ENCODE results near the gene POC1A.
"Not testable (repeated sequence)": the region's sequence is repeated elsewhere in the genome, so short reads cannot be mapped to it uniquely, and the experiment has no call there.

Gene POC1A

DNA sequence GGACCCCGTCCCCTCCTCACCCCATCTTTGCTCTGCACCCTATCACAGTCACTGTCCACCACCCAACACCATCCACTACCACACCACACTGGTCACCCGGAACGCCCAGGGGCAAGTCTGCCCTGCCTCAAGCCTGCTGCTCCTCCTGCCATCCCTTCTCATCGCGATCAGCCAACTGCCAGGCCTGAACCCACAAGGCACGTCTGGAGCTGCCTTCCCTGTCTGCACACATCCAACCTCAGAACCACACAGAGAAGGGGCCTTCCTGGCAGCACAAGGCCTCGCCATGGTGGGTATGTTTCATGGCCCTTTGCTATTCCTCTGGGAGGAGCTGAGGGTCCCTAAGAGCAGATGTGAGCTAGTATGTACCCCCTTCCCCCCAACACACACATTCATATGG lies 94.4 kb downstream of the POC1A start:
- DNase-seq, result no peak

DNA sequence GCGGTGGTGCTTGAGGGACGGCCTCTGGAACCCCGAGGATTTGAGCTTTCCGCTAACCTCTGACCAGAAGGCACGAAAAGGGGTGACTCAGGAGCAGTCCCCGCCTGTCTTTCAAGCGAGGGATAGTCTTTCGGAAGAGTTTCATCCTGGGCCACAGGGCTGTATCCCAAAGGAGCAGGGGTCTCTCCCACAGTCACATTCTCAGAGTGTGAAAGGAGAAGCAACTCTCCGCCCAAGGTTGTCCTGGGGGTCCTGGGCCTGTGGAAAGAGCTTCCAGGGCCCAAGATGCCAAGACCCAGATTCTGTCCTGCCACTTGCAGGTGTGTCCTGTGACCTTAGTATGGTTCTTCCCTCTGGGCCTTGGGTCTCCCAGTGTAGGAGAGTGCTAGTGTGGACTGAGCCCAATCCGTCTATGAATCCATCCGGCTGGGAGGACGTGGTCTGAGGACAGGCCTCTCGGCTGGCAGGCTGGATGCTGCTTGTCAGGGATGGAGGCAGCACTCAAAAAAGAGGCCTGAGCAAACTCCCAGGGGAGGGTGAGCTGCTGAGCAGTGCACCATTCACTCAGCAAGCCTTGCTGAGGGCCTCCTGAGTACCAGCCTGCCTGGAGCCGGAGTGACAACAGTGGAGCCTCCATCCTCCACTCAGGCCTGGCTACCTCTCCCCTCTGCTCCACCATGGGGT lies 96.3 kb downstream of the POC1A start:
- peak; percentile 37 for DNase-seq

DNA sequence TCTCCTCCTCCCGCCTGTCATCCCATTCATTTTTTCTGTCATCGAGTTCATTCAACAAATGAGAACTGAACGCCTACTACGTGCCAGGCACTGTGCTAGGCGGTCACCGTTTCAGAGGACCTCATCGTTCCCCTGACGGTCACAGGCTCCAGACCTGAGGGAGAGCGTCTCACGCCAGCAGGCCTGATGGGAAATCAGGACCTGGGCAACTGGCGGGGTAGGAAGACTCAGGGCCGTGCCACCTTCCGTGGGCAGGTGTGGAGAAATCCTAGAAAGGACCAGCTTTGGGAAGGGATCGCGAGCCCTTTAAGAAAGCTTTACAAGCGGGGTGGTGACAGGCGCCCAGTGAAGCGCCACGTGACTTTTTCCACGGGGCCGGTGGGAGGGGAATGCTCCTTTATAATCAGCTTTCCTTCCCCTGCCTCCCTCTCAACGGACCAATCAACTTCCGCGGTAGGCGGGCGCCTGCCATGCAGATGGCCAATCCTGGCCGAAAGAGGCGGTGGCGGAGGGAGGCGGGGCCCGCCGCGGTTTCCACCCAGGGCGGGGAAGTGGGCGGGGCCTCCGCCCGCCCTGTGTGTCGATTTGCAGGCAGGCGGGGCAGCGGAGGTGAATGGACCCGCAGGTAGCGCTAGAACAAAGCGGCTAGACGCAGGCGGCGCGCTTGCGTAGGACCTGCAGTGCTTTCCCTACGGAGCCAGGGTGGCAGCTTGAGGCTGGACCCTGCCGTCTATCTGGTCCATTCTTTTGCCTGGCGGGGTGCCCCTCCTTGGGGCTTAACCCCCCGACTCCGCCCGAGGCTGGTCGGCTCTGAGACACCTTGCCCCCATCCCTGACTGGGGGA lies 97.0 kb downstream of the POC1A start:
- peak; percentile 93 for DNase-seq

DNA sequence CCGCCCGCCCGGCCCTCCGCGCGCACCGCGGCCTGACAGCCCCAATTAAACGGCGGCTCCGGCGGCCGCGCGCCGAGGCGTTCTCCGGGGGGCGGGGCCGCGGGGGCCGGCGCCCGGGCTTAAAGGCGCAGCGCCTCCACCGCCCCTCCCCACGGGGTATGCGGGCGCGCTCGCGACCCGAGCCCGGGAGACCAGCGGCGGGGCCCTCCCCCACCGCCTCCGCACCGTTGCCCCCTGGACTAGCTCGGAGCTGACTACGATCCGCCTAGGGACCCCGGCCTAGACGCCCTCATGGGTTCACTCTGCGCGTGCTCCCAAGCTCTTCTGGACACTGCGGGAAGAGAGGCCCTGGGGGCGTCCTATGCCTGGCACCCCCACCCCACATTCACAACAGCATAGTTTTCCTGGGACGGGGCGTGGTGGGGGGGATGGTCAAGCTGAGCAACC lies 97.7 kb downstream of the POC1A start, which contains the start of gene DUSP7:
DUSP7 (minus strand) TSS at position 51 of the 447 bp plus-strand sequence. CDS start 205 bp downstream, outside the sequence.
- peak; percentile 26 for DNase-seq

DNA sequence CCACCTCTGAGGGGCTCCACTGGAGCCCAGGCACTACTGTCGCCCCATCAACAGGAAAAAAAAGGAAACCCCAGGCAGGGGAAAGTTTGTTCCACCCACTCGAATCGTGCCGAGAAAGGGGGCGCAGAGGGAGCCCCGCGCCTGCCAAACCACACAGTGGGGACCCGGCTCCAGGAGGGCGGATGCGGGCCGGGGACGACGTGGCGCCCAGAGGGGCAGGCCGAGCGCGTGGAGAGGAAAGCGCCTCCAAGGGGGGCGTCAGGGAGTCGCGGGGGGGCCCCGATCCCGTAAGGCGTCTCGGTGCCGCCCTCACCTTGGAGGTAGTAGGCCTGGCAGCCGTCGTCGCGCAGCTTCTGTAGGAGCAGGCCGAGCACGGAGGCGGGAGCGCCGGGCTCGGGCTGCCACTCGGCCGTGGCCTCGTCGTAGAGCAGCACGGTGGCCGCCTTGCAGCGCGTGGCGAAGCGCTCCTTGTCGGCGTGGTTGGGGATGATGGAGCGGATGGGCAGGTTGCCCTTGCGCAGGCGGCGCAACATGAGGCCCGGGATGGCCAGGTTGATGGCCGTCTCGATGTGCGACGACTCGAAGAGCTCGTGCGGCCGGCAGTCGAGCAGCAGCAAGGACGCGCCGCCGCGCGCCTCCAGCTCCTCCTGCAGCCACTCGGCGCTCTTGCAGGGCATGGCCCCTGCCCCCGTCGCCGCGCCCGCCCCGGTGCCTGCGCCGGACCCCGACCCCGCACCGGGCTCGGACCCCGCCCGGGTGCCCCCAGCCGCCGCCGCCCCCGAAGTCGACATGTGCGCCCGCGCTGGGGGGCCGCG lies 98.5 kb downstream of the POC1A start:
- no peak for DNase-seq

DNA sequence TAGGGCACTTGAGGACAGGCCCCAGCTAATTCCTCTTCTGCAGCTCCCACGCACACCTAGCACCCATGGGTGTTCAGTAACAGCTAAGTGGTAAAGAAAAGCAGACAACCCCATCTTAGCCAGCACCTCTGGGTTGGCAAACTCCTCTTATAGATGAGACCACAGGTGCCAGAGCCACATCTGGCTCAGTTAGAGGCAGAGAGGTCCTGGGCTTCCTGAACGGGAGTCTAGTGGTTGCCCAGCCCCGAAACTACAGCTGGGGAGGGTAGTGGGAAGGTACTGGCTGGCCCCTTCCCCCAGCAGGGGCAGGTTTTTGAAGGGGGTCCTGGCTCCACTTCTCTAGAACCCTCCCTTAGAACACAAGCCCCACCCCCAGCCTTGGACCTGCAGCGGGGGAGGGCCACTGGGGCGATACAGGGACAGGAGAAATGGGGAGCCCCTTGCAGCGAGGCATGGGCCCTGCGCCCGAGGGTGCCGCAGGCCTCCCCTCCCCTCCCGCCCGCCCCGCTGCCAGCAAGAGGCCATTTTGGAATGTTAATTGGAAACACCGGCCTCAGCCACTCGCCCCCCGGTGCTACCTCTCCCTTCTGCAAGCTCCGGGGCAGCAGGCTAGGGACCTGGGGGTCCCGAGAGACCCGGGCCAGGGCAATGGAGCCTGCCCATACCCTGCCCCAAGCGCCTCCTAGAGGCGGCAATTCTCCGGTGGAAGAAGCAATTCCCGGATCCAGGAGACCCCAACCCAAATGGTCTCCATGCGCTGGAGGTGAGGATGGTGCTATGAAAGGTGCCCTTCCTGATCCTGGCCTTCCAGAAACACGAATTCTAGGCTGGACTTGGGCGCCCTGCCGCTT lies 99.3 kb downstream of the POC1A start:
- DNase-seq, result no peak

DNA sequence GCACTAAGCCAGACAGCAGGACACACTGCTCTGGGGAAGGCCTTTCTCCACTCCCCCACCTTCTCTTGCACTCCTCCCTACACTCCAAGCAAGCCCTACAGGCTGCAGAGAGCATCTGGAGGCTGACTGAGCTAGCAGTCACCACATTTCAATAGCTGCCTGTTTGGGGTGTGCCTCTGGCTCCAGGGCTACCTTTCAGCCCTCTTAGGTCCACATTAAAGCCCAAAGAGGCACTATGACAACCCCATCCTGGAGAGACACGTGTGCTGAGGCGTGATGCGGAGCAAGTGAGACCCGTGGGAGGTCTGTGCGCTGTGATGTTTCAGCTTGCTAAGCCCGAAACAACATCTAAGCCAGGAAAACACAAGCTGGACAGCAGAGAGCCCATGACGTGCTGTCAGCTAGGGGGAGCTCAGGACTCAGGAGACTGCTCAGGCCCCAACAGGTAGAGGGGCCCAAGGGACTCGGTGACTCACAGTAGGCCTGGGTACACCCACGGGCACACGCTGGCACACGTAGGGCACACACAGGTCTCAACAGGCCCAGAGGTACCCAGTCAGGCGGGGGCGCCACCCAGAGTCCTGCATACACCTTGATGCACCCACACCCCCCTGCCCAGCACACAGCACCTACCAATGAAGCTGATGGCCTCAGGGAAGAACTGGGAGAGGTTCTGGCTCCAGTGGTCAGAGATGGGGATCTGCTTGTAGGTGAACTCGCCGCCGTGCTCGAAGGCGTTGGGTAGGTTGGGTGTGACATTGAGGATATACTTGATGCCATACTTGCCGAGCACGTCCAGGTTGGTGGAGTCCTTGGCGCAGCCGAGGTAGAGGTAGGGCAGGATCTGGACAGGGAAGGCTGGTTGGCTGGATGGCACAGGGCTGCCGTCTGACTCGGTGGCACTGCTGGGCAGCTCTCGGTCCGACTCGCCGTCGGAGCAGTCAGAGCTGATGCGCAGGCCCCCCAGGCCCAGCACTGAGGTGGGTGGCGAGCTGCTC lies 100.6 kb downstream of the POC1A start:
- no peak for DNase-seq

DNA sequence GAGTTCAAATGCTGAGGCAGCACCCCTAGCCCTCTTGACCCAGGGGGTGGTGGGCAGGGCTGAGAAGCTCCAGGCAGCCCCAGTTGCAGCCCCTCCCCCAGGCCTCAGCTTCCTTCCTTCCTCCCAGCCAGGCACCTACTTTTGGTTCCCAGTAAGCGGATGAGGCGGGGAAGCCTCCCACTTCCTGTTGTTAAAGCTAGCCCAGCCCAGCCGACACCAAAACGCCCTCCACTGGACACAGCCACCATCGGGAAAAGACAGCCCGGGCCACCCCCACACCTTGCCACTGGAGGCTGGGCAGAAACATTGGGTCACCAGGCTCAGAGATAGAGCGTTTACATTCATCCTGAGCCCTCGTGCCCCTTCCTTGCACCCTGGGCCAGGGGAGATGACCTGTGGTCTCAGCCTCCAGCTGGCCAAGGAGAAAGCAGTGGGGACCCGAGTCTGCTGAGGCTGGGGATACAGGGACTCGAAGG lies 101.4 kb downstream of the POC1A start:
- DNase-seq, result no peak

DNA sequence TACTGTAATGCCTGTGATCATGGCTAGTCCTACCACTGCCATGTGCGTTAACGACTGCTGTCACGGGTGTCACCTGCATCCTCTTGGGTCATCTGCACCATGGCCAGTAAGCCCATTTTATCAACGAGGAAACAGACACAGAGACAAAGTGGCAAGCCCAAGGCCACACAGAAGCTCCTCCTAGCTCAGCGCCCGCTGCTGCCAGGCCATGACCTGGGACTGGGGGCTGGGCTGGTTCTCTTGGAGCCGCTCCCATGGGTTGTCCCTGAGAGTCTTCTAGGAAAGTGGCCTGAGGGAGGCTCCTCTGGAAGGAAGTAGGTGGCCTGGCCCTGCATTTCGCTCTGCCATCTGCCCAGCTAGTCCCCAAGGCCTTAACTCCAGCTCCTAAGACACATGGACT lies 102.8 kb downstream of the POC1A start:
- DNase-seq, result no peak

DNA sequence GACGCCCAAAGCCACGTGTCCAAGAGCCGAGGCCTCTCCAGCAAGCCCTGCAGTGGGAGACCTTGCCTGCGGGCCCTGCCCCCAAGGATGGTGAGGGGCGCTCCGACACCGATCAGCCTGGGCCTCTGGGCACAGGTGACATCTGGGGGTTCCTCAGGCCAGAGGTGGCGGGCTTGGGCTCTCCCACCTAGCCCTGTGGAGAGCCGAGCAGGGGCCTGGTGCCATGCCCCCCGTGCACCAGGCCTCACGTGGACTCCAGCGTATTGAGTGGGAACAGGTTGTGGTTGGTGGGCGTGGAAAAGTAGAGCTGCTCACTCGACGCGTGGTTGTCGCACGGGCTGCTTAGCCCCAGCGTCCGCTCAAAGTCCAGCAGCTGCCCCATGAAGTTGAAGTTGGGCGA lies 103.7 kb downstream of the POC1A start:
- DNase-seq, result no peak

DNA sequence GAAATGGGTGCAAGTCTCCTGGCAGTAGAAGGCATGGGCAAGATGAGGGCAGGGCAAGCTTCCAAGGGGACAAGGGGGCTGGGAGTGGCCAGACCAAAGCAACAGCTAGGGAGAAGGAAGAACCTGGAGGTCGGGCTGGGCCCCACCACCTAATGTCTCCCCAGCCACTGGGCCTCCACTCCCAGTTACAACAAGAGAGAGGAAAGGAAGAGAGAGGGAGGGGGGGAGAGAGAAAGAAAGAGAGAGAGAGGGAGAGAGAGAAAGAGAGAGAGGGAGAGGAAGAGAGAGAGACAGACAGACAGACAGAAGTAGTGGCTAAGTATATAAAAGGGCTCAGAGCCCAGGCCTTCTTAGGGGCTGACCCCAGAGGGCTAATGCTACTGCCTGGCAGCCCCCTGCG lies 104.7 kb downstream of the POC1A start:
- no peak for DNase-seq

DNA sequence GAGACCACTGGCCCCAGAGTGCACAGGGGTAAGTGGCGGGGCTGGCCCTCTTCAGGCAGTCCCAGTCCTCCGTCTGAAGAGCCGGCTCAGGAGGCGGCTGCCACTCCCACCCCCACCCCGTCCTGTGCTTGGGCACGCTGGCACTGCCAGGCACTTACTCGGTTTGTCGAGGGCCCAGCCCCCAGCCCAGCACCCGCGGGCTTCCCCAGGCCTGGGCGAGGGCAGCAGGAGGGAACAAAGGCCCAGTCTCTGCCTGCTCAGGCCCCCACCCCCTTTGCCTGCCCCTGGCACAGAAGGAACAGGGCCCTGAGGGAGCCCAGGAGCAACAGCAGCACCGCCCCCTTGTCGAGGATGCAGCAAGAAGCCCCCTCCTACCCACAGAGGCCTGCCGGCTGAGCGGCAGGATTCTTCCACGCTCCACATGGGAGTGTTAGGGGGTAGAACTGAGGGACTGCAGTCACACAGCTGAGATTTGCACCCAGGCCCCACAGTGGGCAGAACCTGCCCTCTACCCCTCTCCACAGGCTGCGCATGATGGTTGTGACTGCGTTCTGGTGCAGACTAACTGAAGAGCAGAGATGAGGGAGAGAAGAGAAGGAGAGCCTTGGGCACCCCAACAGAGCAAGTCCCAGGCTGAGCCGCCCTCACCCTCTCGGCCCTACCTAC lies 106.8 kb downstream of the POC1A start:
- no peak for DNase-seq

DNA sequence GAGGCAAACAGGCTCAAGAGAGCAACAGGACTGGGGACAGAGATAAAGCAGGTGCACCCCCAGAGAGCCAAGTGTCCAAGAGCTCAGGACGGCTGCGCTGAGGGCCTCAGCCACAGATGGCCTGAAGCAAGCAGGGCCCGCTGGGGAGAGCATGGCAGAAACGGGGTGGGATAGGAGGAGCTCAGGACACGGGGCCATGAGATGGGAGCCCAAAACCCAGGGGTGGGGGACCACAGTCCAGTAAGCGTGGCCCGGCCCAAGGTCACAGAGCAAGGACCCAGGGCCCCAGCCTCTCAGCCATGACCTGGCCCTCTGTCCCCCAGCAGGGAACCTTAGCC lies 107.4 kb downstream of the POC1A start:
- no peak for DNase-seq

DNA sequence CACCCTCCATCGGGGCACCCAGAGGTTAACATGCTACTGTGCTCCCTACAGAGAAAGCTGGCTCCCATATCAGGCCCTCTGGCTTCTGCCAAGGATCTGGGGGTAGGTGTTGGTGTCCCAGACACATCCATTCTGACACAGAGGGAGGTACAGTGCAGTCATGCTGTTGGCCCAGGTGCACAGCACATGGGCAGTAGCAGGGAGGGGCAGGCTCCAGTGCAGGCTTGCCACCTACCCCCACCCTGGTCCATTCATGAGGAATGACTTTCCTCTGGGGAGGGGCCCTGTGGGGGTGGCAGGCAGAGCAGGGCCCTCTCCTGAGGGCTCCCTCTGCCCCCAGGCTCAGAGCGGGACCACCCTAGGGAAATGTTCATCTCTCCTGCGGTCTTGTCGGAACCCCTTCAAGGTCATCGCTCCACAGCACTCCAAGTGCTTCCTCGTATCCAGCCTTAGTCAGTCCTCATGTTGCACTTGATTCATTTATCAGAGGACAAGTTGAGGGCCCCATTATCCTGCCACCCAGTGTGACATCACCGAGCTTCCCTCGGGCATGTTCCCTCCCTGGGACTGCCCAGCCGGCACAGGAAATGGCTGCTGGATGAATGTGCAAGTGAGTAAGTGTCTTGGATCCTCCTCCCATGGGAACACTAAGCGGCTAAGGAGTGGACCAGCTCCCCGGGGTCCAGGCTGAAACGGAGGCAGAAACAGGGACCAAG lies 107.9 kb downstream of the POC1A start:
- DNase-seq, result no peak

DNA sequence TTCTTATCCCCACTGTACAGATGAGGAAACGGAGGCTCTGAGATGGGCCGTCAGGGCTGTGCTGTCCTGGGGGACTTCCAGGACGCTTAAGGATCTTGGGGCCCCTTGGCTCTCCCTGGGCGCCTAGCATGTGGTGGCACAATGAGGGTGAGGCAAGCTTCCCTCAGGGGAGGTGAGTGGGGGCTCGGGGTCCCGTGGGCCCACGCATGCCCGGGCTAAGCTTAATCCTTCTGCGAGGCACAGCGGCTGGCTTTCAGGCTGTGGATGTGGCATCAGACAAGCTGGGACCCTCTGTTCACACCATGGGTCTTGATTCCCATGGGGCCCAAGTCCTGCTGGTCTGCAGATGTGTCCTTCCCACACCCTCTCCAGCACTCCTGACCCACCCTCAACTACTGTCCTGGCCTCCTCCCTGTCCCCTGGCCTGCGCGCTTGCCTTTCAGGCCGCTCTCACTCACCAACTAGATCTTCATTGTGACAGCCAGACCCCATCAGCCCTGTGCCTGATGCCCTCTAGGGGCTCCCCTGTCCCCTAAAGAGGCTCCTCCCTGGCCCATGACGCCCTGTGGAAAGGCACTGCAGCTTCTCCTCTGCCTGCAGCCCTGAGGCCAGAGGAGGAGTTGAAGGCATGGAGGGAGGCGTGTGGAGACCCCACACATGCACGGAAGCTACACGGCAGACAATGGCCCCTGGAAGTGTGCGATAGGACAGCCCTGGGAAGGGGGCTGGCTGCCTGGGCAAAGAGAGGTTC lies 109.2 kb downstream of the POC1A start:
- DNase-seq, result no peak

DNA sequence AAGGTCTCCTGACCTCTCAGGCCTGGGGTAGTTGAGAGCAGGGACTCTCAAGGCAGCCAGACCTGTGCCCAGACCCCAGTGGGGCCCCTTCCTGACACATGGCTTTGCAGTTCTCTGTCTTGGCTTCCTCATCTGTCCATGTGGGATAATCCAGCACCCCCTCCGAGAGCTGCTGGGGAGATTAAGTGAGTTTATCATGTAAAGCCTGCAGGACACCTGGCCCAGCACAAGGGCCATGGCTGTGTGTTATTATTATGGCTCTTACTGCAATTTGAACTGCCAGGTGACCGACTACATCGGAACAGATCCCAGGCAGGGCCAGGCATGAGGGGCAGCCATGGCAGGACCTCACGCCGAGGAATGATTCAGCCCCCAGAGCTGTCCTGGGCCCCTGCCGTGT lies 110.5 kb downstream of the POC1A start:
- DNase-seq, result no peak

DNA sequence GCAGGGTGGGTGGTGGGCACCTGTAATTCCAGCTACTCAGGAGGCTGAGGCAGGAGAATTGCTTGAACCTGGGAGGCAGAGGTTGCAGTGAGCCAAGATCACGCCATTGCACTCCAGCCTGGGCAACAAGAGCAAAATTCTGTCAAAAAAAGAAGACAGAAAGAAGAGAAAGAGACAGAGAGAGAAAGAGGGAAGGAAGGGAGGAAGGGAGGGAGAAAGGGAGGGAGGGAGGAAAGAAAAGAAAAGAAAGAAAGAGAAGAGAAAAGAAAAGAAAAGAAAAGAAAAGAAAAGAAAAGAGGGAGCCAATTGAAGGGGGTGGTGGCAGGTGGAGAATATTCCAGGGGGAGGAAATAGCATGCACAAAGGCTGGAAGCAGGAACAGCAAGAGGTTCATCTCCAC lies 111.2 kb downstream of the POC1A start:
- not testable (repeated sequence) for DNase-seq

DNA sequence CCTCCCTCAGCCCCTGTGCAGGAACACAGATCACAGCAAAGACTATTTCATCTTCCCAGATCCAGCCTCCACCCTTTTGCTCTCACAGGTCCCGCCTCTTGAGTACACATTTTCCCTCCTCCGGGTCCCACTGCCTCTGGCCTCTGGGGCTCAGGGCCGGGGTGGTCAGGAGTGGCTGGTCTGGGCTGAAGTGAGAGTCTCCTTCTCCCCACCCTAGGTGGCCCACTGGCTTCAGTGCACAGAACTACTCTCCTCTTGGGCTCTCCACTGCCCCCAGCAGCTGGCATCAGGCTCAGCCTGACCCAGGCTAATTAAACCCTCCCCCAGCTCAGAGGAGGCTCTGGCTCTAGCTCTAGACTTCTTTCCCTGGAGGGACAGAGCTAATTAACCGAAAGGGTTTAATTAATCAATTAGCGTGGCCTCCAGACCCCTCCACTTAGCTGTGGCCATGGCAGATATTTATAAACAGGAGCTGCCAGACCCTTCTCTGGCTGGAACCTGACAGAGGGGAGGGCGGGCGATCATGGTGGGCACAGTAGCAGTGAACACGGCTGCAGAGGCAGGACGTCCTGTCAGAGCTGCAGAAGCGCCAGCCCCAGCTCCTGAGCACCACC lies 113.0 kb downstream of the POC1A start:
- DNase-seq, result no peak

DNA sequence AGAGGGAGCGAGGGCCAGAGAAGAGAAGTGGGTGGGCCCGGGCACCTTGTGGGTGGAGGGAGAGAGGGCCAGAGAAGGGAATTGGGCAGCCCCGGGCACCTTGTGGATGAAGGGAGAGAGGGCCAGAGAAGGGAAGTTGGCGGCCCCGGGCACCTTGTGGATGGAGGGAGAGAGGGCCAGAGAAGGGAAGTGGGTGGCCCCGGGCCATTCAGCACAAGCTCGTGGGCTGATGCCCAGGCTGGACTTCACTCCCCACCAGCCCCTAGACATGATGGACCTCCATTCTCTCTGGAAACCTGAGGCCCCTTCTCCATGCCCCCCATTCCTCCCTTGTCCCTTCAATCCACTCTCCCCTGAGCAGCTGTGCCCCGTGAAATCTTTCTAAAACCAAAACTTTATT lies 113.6 kb downstream of the POC1A start:
- DNase-seq, result no peak
